Measurements from ENCODE around the gene ZNRF1. TPM values are rescaled to one million over a fixed set of nuclear protein-coding genes. Genes with fewer than 3 reads are reported as not detected.

Gene ZNRF1
- total and polyA plus RNA-seq, 2 experiments from 2014 or later: 45.3 to 58.7 TPM

GRCh38 chr16:75045424-75045823, 46.6 kb downstream of the ZNRF1 start:
- H3K27me3 ChIP-seq: no peaks in the 10 kb centered on the region
- H3K4me1 ChIP-seq (ENCODE audit: low read depth): peaks cover 14% of the 10 kb centered on the region
- H3K27ac ChIP-seq: no peak overlapping the region
- H3K36me3 ChIP-seq: no peaks in the 10 kb centered on the region
- no peak for TF ChIP-seq CTCF (IDR thresholded peaks at IDR 0.05; ENCODE audit: low read depth, low read length)
- DNase-seq (ENCODE audit: low read depth in 1 of 2, low spot score in 1 of 2): no peak
- H3K4me3 ChIP-seq: no peak overlapping the region
- H3K9me3 ChIP-seq (ENCODE audit: low read depth): no peaks in the 10 kb centered on the region

GRCh38 chr16:75048054-75048453, 49.2 kb downstream of the ZNRF1 start:
- H3K27me3 ChIP-seq: no peaks in the 10 kb centered on the region
- no peak overlapping the region for H3K27ac ChIP-seq
- H3K4me3 ChIP-seq: no peak overlapping the region
- H3K9me3 ChIP-seq (ENCODE audit: low read depth): no peaks in the 10 kb centered on the region
- DNase-seq (ENCODE audit: low read depth in 1 of 2, low spot score in 1 of 2): no peak
- TF ChIP-seq CTCF (IDR thresholded peaks at IDR 0.05; ENCODE audit: low read depth, low read length): no peak
- H3K36me3 ChIP-seq: no peaks in the 10 kb centered on the region
- H3K4me1 ChIP-seq (ENCODE audit: low read depth): peaks cover 13% of the 10 kb centered on the region

GRCh38 chr16:75048530-75048929, 49.7 kb downstream of the ZNRF1 start:
- Histone ChIP-seq H3K27me3 (no peaks in the 10 kb centered on the region), H3K27ac (no peak overlapping the region), H3K4me3 (no peak overlapping the region), H3K36me3 (no peaks in the 10 kb centered on the region), H3K4me1 (ENCODE audit: low read depth) (peaks cover 12% of the 10 kb centered on the region), H3K9me3 (ENCODE audit: low read depth) (no peaks in the 10 kb centered on the region)
- TF ChIP-seq CTCF (IDR thresholded peaks at IDR 0.05; ENCODE audit: low read depth, low read length): no peak
- no peak for DNase-seq (ENCODE audit: low read depth in 1 of 2, low spot score in 1 of 2)

GRCh38 chr16:75052481-75053202, 53.8 kb downstream of the ZNRF1 start:
- H3K27ac ChIP-seq: no peak overlapping the region
- no peaks in the 10 kb centered on the region for H3K36me3 ChIP-seq
- peaks cover 8% of the 10 kb centered on the region for H3K4me1 ChIP-seq (ENCODE audit: low read depth)
- H3K27me3 ChIP-seq: no peaks in the 10 kb centered on the region
- H3K4me3 ChIP-seq: no peak overlapping the region
- DNase-seq (ENCODE audit: low read depth in 1 of 2, low spot score in 1 of 2): no peak
- H3K9me3 ChIP-seq (ENCODE audit: low read depth): no peaks in the 10 kb centered on the region
- TF ChIP-seq CTCF (IDR thresholded peaks at IDR 0.05; ENCODE audit: low read depth, low read length): no peak

- Histone ChIP-seq H3K4me3 (no peak overlapping the region), H3K4me1 (ENCODE audit: low read depth) (peaks cover 8% of the 10 kb centered on the region), H3K36me3 (no peaks in the 10 kb centered on the region), H3K27me3 (no peaks in the 10 kb centered on the region), H3K27ac (no peak overlapping the region), H3K9me3 (ENCODE audit: low read depth) (no peaks in the 10 kb centered on the region)
- TF ChIP-seq CTCF (IDR thresholded peaks at IDR 0.05; ENCODE audit: low read depth, low read length): no peak
- no peak for DNase-seq (ENCODE audit: low read depth in 1 of 2, low spot score in 1 of 2)
Measured at GRCh38 chr16:75053791-75054555, 55.1 kb downstream of the ZNRF1 start.
